GM21786 (cell line): ENCODE measurements around the gene HES4.
"Not testable (repeated sequence)": the region's sequence is repeated elsewhere in the genome, so short reads cannot be mapped to it uniquely, and the experiment has no call there.

ENCODE experiments used
- ATAC-seq: cut with Tn5 transposase; IDR thresholded peaks from one replicate; pipeline ENCODE4 v1.9.1; 2021; ENCODE audit not compliant: unreplicated experiment

The HES4 gene

GRCh38 chr1:981491-981954 is 18.4 kb downstream of the HES4 start:
- ATAC-seq: no peak

DNA sequence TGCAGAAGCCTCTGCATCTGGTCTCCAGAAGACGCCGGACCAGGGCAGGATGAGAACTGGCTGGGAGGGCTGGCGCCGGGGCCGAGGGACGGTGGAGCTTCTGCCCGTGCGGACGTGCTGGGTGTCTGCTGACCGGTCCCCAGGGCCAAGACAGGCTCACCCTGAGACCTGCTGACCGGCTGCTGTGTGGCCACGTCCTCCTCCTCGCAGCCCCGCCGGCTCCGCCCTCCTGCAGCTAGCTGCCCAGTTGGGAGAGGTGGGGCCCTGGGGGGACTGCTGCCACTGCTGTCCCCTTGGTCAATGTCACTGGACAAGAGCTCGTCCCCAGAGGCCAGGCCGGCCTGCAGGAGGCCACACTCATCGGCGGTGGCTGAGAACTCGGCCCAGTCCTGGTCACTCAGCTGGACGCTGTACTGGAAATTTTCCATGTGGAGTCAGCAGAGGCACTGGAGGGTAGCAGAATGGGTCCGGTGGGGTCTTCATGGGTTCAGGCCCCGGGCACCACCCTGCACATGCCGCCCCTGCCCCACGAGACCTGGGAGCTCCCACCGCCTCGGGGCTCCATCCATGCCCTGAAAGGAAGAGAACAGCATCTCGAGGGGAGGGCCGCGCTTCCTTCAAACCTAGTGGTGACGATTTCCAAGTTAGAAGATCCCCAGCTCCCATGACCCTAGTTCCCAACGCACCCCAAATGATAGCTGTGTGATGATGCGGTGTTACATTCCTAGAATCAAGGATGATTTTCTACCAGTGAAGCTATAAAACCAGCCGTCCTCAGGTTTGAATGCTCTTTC is 19.1 kb downstream of the HES4 start:
- no peak for ATAC-seq

DNA sequence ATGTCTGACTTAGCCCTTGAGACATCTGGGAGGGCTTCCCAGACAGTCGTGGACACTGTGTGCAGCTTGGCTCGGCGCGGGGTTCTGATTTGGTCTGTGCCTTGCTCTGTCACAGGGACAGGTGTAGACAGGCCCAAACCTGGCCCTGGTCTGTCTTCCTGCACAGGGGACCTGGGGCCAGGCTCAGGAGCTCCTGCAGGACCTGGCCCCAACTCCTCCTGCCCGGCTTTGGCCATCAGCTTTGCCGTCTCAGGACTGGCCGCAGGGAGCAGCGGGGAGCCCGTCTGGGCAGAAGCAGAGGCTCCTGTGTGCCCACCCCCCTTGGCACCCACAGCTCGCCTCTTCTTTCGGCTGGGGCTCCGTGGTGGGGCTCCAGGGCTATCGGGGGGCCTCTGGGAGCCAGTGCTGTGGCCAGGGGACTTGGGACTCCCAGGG is 19.7 kb downstream of the HES4 start:
- no peak for ATAC-seq

DNA sequence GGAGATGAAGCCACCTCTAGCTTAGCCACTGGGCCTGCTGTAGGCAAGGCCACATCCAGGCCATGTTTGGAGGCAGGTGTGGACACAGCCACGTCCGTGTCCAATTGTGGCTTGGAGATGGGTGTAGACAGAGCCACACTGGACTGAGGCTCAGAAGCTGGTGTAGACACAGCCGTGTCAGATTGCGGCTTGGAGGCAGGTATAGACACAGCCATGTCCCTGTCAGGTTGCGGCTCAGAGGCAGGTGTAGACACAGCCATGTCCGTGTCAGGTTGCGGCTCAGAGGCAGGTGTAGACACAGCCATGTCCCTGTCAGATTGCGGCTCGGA is 20.2 kb downstream of the HES4 start:
- ATAC-seq: no peak

- no peak for ATAC-seq
These were observed 20.8 kb downstream of the HES4 start for GRCh38 chr1:978835-979743.

GRCh38 chr1:978069-978834 is 21.6 kb downstream of the HES4 start:
- no peak for ATAC-seq

GRCh38 chr1:976791-977190 is 23.1 kb downstream of the HES4 start:
- not testable (repeated sequence) for ATAC-seq

GRCh38 chr1:975896-976683 is 23.8 kb downstream of the HES4 start:
- ATAC-seq: no peak

GRCh38 chr1:975365-975764 is 24.5 kb downstream of the HES4 start:
- no peak for ATAC-seq

GRCh38 chr1:974687-975328 is 25.1 kb downstream of the HES4 start:
- ATAC-seq: no peak

DNA sequence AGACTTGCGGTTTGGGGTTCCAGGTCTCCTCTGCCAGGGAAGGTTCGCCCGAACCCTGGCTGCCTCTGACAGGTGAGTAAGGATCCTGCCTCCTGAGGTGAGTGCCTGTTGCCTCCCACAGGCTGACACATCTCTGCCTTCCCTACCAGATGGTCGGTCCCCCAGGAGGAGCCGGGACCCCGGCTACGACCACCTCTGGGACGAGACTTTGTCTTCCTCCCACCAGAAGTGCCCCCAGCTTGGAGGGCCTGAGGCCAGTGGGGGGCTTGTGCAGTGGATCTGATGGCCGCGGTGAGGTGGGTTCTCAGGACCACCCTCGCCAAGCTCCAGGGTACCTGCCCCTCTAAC is 25.6 kb downstream of the HES4 start:
- no peak for ATAC-seq

GRCh38 chr1:973459-974292 is 26.2 kb downstream of the HES4 start:
- ATAC-seq: no peak

GRCh38 chr1:972726-973458 is 27.0 kb downstream of the HES4 start:
- no peak for ATAC-seq

- no peak for ATAC-seq
These were observed 28.0 kb downstream of the HES4 start for GRCh38 chr1:971751-972506.

GRCh38 chr1:970973-971730 is 28.7 kb downstream of the HES4 start:
- ATAC-seq: no peak

GRCh38 chr1:970242-970972 is 29.5 kb downstream of the HES4 start:
- no peak for ATAC-seq
